ENCODE results near the gene BCL2L2.
A peak's percentile ranks its signal among the peaks of the same experiment; 100 is the strongest.

Gene BCL2L2

GRCh38 chr14:23351681-23352505, 45.3 kb downstream of the BCL2L2 start:
- no peak for TF ChIP-seq CTCF (IDR thresholded peaks at IDR 0.05; ENCODE audit: control insufficient read depth, insufficient read depth, low read depth, low read length, missing control alignments)
- no peak for DNase-seq (ENCODE audit: low read depth)
- peak overlapping the region; percentile 84 for H3K4me3 ChIP-seq (ENCODE audit: control insufficient read depth, low read depth, low read length)

- peak; percentile 1 for TF ChIP-seq CTCF (IDR thresholded peaks at IDR 0.05; ENCODE audit: control insufficient read depth, insufficient read depth, low read depth, low read length, missing control alignments)
- DNase-seq (ENCODE audit: low read depth), result peak; percentile 61
- peak within 1 kb of the TSS; percentile 84 for H3K4me3 ChIP-seq (ENCODE audit: control insufficient read depth, low read depth, low read length)
Observed at GRCh38 chr14:23352506-23353432, 46.1 kb downstream of the BCL2L2 start, which contains the start of gene SLC22A17. SLC22A17 (minus strand) TSS chr14:23352887.

- no peak for TF ChIP-seq CTCF (IDR thresholded peaks at IDR 0.05; ENCODE audit: control insufficient read depth, insufficient read depth, low read depth, low read length, missing control alignments)
- no peak overlapping the region for H3K4me3 ChIP-seq (ENCODE audit: control insufficient read depth, low read depth, low read length)
- DNase-seq (ENCODE audit: low read depth), result no peak
Observed at GRCh38 chr14:23353433-23353780, 46.8 kb downstream of the BCL2L2 start.

GRCh38 chr14:23354990-23355389, 48.4 kb downstream of the BCL2L2 start:
- no peak for TF ChIP-seq CTCF (IDR thresholded peaks at IDR 0.05; ENCODE audit: control insufficient read depth, insufficient read depth, low read depth, low read length, missing control alignments)
- H3K4me3 ChIP-seq (ENCODE audit: control insufficient read depth, low read depth, low read length), result no peak overlapping the region

GRCh38 chr14:23355871-23356435, 49.3 kb downstream of the BCL2L2 start:
- H3K4me3 ChIP-seq (ENCODE audit: control insufficient read depth, low read depth, low read length), result no peak overlapping the region
- no peak for TF ChIP-seq CTCF (IDR thresholded peaks at IDR 0.05; ENCODE audit: control insufficient read depth, insufficient read depth, low read depth, low read length, missing control alignments)

More at GRCh38 chr14:23354990-23355389, 48.4 kb downstream of the BCL2L2 start:
- no peak for DNase-seq (ENCODE audit: low read depth)

GRCh38 chr14:23356662-23357061, 50.0 kb downstream of the BCL2L2 start:
- DNase-seq (ENCODE audit: low read depth), result no peak
- TF ChIP-seq CTCF (IDR thresholded peaks at IDR 0.05; ENCODE audit: control insufficient read depth, insufficient read depth, low read depth, low read length, missing control alignments), result no peak
- H3K4me3 ChIP-seq (ENCODE audit: control insufficient read depth, low read depth, low read length), result no peak overlapping the region

More at GRCh38 chr14:23355871-23356435, 49.3 kb downstream of the BCL2L2 start:
- DNase-seq (ENCODE audit: low read depth), result no peak
